GM18868 (cell line): Measurements from ENCODE around the gene ACOT6.
"Not testable (repeated sequence)": the region's sequence is repeated elsewhere in the genome, so short reads cannot be mapped to it uniquely, and the experiment has no call there.

Experiments used
- ATAC-seq: cut with Tn5 transposase; IDR thresholded peaks from one replicate; pipeline ENCODE4 v1.9.1; 2021; ENCODE audit warnings: mild to moderate bottlenecking, moderate library complexity; ENCODE audit not compliant: unreplicated experiment

The ACOT6 gene

DNA sequence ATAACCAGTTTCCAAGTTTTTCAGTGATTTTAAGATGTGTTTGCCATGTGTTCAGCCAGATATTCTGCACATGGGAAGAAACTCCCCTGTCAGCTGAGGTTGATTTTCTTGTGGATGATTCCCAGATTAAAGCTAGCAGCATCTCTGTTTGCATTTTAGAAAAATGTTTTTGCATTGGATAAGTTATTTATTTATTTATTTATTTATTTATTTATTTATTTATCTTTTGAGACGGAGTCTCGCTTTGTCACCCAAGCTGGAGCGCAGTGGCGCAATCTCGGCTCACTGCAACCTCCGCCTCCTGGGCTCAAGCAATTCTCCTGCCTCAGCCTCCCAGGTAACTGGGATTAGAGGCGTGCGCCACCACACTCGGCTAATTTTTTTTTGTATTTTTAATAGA, 17.8 kb upstream of the ACOT6 start:
- ATAC-seq = no peak

DNA sequence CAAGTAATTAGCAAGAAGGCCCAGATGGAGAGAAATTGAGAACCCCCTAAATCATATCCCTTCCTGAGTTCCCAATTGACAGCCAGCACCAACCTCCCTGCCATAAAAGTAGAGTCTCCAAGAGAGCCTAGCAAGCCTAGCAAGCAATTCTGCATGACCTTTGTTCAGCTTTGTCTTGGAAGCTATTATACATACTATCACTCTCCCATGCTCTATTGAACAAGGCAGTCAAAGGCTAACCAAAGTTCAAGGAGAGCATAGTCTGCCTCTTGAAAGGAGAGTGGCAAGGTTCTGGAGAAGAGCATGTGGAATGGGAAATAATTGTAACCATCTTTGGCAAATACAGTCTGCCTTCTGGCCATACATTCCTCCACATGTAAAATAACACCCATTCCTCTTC, 12.8 kb upstream of the ACOT6 start:
- ATAC-seq = no peak

DNA sequence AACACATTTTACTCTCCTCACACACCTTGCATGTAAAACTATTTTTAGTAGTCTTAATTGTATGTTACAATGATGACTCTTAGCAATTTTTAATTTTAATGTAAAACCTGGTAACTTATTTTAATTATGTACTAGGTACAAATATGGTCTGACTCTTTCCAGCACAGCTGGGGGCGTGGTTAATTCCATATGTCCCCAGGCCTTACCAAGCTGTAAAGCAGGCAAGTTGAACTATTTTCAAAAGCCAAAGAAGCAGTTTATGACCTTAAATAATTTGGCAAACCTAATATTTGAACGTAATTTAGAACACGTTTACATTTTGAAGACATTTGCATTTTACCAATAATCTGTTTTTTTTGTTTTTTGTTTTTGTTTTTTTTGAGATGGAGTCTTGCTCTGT, 9.3 kb upstream of the ACOT6 start:
- no peak for ATAC-seq

DNA sequence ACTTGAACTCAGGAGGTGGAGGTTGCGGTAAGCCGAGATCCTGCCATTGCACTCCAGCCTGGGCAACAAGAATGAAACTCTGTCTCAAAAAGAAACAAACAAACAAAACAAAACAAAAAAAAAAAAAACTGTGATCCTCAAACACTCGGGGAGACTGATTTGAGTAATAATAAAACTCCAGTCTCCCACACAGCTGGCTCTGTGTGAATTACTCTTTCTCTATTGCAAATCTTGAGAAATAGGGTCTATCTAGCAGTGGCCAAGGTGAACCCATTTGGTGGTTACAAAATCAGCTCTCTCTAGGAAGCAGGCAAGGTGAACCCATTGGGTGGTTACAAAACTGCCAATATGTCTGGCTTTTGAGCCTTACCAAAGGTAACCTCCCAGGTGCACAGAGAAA, 6.0 kb upstream of the ACOT6 start:
- ATAC-seq = no peak

DNA sequence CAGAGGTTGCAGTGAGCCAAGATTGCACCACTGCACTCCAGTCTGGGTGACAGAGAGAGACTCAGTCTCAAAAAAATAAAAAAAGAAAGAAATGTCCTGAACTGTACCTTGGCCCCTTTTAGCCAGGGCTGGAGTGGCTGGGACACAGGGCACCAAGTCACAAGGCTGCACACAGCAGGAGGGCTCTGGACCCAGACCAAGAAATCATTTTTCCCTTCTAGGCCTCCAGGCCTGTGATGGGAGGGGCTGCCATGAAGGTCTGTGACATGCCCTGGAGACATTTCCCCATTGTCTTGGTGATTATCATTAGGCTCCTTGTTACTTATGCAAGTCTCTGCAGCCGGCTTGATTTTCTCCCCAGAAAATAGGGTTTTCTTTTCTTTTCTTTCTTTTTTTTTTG, 5.1 kb upstream of the ACOT6 start:
- ATAC-seq = no peak

DNA sequence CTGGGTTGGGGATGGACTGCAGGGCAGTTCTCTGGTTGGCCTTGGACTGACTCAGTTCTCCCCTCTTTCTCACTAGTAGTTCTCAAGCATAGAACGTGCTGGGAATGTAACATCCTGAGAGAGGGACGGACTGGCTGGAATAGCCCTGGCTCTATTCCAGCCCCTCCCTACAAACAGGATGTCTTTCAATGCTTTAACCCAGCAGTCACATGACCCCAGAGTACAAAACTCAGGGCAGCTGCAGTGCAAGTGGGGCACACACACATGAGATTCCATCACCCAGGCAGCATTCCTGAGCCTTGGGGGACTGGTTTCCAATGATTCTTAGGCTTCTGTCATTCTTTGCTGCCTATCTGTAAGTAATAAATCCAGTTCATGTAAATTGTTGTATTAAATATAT, 1.6 kb upstream of the ACOT6 start:
- ATAC-seq = no peak

DNA sequence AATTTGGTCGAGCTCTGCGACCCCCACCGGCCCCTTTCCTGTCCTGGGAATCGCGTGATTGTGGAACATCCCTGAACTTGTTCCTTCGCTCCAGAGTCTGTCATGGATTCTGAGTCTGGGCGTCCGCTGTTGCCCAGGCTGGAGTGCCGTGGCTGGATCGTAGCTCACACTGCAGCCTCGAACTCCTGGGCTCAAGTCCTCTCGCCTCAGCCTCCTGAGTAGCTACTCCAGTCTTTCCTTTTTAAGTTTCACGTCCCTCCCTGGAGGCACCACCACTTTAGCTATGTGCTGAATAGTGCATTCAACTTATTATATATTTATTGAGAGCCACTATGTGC, 698 bp downstream of the ACOT6 start:
- ATAC-seq = no peak

DNA sequence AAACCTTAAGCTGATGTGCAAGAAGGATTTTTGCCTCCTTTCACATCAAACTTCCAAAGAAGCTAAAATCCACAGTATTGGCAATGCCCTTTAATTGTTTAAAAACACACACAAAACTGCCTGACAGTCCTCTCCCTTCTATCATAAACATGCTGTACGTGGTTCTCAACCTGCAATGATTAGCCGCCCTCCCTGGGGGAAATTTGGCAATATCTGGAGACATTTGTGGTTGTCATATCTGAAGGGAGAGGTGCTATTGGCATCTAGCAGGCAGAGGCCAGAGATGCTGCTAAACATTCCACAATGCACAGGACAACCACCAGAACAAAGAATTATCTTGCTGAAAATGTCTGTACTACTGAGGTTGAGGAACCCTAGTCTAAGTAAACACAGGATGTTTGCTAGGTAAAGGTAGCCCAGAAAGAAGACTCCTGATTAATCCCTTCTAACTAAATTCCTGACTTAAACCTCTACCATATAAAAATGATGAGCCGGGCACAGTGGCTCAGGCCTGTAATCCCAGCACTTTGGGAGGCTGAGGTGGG, 1.2 kb downstream of the ACOT6 start:
- no peak for ATAC-seq

DNA sequence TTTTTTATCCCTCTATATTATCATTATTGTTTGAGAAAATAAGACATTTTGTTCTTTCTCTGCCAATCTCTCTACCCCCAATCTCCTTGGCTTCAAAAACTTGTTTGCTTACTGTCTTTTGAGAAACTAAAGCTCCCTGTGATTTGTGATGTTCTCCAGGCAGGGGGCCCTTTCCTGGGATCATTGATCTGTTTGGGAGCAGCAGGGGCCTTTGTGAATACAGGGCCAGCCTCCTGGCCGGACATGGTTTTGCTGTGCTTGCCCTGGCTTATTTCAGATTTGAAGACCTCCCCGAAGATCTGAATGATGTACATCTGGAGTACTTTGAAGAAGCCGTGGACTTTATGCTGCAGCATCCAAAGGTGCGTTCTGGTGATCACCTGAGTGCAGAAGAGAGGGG, 4.5 kb downstream of the ACOT6 start:
- no peak for ATAC-seq

DNA sequence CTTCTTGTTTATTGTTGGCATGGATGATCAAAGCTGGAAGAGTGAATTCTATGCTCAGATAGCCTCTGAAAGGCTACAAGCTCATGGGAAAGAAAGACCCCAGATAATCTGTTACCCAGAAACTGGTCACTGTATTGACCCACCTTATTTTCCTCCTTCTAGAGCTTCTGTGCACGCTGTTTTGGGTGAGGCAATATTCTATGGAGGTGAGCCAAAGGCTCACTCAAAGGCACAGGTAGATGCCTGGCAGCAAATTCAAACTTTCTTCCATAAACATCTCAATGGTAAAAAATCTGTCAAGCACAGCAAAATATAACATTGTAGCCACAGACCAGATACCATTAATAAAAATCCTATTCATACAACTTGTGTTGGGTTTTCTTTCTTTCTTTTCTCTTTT, 7.2 kb downstream of the ACOT6 start:
- ATAC-seq = no peak

DNA sequence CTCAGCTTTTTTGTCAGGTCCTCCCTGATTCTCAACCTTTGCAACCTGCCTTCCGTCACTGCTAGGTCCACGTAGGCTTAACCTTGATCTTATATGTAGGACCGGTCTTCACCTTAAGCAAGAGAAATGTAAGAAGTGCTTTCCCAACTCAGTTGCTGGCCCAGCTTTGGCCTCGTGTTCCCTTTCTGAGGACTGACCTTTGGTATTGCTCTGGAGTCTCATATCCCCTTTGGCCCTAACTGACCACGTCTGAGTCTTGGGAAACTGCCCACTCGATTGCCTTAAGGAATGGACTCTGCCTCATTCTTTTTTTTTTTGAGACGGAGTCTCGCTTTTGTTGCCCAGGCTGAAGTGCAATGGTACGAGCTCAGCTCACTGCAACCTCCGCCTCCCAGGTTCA, 8.0 kb downstream of the ACOT6 start:
- ATAC-seq = no peak

DNA sequence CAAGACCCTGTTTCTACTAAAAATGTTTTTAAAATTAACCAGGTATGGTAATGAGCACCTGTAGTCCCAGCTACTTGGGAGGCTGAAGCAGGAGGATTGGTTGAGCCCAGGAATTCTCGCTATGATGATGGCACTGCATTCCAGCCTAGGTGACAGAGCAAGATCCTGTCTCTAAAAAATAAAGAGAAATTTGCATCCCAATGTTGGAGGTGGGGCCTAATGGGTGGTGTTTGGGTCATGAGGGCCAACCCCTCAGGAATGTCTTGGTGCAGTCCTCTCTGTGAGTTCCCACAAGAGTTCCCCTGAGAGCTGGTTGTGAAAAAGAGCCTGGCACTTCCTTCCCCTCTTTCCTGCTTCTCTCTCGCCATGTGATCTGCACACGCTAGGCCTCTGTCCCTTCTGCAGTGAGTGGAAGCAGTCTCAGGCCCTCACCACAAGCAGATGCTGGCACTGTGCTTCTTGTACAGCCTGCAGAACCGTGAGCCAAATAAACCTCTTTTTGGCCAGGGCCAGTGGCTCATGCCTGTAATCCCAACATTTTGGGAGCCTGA, 11.3 kb downstream of the ACOT6 start:
- no peak for ATAC-seq

DNA sequence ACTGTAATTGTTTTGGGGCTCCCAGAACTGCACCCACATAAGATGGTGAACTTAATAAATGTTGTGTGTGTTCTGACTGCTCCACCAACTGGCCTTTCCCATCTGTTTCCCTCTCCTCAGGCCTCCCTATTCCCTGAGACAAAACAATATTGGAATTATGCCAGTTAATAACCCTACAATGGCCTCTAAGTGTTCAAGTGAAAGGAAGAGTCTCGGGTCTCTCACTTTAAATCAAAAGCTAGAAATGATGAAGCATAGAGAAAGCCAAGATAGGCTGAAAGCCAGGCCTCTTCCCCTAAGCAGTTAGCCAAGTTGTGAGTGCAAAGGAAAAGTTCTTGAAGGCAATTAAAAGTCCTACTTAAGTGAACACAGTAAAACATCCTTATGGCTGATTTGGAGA, 13.4 kb downstream of the ACOT6 start:
- no peak for ATAC-seq

DNA sequence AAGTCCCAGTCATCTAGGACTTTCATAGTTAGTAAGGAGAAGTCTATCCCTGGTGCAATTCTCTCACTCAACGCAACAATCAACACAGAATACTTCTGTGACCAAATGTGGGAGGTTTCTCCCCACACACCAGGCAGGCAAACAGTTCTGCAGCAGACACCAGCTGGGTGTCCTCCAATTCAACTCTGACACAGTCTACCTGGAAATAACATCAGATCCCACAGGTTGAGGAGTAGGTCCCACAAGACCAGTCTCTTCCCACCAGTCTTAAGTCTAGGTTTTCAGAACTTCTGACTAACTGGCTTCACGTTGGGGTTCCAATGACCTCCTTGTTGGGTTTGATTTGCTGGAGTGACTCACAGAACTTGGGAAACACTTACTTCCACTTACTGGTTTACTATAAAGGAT, 14.8 kb downstream of the ACOT6 start:
- no peak for ATAC-seq

DNA sequence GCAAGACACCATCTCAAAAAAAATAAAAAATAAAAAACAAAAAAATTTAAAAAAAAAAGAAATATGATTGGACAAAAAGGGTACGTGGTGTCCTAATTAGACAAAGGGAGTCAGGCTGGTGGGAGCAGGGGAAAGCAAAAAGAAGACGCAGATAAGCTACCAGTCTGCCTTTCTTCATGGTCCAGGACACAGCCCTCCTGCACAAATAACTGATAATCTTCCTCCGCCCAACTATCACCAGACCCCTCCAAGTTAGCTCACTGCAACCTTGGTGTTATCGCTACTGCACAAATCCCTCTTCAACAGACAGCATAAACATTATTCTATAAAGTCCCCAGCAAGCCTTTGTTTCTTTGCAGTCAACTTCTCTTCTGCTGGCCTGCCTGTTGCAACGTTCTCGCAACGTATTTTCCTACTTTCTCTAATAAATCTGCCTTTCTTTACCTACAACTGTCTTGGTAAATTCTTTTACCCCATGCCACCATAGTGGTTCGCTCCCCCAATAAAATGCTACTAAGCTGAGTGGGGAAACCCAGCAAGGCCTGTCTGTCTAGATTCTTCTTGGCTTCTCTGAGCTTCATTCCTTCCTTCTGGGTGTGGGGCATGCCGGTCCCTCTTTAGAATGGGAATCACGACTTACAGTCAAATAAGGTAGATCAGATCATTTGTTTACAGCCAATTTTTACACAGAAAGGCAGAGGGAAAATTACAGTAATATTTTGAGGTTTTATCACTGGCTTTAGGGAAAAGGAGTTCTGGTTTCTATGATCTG, 17.9 kb downstream of the ACOT6 start:
- no peak for ATAC-seq

DNA sequence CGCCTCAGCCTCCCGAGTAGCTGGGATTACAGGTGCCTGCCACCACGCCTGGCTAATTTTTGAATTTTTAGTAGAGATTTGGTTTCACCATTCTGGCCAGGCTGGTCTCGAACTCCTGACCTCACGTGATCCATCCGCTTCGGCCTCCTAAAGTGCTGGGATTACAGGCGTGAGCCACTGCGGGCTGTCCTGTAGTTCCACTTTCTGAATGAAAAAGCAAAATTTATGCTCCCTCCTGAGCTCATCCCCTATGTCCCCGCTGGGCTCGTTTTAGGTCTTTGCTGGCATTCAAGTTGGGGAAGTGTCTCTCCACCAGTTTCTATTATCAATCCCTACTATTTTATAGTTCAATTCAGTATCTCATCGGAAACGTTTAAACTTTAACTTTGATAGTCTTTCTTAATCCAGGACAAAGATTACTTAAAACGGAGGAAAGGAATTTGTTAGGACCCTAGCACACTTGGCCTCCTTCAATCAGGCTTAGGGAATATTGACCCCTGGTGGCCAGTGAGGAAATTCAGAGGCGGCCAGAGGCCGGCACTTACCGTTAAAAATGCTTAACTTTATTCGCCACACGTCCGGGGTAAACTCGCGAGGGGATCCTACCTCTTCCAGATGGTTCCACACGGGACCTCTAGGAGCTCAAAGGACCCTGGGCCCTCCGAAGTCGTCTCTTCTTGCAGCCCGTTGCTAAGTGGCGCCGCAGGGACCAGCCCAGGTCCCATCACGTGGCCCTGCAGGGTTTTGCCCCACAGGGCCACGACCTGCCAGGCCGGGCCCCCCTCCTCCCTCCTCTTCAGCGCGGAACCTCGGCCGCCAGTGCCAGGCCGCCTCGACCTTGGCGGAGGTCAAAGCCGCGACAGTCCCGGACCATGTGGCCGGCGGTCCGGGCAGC, 21.0 kb downstream of the ACOT6 start:
- ATAC-seq = no peak

DNA sequence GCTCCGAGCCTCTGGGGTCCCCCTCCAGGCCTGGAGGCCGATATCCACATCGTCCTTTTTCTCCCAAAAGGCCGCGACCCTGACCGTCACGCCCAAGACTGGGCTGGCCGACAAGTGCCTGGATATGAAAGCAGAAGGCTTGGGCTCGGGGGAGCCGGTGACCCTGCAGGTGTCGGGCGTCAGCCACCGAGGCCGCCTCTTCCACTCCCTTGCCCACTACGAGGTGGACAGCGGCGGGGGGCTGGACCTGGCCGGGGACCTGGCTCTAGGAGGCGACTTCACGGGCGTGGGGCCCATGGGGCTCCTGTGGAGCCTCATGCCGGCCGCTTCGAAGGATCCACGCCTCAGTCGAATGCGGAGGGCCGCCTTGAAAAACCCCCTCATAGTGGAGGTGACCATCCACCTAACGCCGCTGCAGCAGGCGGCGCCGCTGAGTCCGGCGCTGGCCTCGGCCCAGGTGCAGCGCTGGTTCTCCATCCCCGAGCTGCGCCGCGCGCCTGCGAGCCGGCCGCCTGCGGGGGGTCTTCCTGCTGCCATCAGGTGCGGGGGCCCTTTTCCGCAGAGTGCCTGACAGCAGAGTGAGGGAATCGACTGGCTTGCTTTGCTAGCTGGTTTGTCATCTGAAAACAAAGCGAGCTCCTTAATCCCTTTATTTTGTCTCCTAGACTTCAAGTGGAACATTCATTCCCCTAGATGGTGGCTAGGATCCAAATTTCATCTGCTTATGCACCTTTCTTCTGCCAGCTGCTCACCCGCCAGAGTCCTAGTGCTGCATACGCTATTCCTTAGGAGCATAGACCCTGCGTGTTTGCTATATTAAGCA, 21.9 kb downstream of the ACOT6 start:
- ATAC-seq = no peak

DNA sequence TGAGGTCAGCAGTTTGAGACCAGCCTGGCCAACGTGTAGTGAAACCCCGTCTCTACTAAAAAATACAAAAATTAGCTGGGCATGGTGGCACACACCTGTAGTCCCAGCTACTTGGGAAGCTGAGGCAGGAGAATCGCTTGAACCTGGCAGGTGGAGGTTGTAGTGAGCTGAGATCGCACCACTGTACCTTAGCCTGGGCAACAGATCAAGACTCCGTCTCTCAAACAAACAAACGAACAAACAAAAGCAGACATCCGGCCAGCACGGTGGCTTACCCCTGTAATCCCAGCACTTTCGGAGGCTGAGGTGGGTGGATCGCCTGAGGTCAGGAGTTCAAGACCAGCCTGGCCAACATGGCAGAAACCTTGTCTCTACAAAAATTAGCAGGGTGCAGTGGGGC, 24.0 kb downstream of the ACOT6 start:
- not testable (repeated sequence) for ATAC-seq

DNA sequence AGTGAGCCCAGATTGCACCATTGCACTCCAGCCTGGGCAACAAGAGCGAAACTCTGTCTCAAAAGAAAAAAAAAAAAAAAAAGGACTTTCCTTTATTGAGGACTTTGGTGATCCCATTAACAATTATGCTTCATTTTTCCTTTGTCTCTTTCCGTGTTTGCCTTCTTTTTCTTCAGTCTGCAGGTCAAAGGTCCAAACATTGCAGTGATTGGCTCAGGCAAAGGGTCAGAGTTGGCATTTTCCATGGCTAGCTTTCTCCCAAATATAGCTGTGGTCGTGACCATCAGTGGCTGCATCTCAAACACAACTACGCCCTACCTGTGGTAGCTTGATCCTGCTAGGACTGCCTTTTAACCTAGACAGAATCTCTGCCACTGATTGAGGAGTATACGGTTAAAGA, 25.5 kb downstream of the ACOT6 start:
- no peak for ATAC-seq

DNA sequence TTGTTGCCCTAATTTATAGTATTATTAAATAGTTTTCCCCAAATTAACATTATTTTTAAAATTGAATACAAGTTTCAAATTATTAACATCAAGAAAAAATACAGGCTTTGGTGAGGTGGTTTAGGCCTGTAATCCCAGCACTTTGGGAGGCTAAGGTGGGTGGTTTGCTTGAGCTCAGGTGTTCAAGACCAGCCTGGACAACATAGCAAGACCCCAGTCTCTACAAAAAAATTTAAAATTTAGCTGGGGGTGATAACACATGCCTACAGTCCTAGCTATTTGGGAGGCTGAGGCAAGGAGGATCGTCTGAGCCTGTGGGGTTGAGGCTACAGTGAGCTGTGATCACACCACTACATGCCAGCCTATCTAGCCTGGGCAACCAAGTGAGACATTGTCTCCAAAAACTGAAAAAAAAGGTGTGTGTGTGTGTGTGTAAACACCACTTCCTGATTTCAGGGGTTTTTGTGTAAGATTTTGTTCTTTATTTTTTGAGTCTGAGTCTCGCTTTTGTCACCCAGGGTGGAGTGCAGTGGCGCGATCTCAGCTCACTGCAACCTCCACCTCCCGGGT, 28.6 kb downstream of the ACOT6 start:
- ATAC-seq = no peak
